ENCODE results near the gene SLC49A3.

Gene SLC49A3

DNA sequence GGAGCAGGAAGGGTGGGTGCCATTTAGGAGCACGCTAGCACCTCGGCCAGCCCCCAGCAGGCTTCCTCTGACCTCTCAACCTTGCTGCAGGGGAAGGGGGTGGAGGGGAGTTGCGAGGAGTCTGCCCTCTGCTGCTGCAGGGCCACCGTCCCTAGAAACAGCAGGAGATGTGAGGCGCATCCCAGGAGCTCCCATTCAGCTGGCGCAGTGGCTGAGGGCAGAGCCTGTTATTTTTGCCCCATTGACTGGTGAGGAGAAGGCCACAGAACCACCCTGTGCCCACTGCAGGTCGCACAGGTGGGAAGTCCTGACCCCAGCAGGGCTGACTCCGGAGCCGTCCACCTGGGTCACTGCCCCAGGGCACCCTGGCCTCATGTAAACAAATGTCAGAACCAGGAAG, 55.5 kb downstream of the SLC49A3 start:
- DNase-seq (ENCODE audit: low read depth in 2 of 2), result no peak

DNA sequence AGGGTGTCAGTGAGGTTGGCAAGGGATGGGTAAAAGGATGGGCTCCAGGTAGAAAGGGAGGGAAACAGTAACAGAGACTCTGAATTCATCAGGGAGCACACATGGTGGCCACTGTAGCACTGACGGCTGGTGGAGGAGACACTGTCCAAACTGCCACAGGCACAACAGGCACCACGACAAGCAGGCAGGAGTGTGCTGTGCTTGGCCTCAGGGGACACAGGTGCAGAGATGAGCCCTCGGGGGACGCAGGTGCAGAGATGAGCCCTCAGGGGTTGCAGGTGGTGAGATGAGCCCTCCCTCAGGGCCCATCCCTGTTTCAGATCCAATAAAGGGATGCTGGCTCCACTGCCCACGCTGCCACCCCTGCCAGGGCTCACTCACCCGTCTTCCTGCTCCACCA, 56.0 kb downstream of the SLC49A3 start:
- DNase-seq (ENCODE audit: low read depth in 2 of 2), result no peak

- DNase-seq (ENCODE audit: low read depth in 2 of 2), result no peak
Observed at GRCh38 chr4:632196-632790, 56.7 kb downstream of the SLC49A3 start.
